SK-N-SH (cell line): ENCODE data around the gene CHCHD6.

ENCODE experiments used
- CTCF ChIP-seq: fragments of 200-600 bp; sonication (generic); IDR thresholded peaks from 2 replicates; pipeline ENCODE4 v1.6.1; 2017; ENCODE audit warnings: antibody characterized with exemption, mild to moderate bottlenecking, moderate library complexity
- GATA2 ChIP-seq: sonication (generic); formaldehyde crosslinking; IDR thresholded peaks from 2 replicates; pipeline ENCODE4 v1.5.0; 2020; ENCODE audit warnings: mild to moderate bottlenecking, missing genetic modification reagents
- RFX5 ChIP-seq: IDR thresholded peaks from 2 replicates; pipeline ENCODE4 v1.6.1; 2012; ENCODE audit warnings: mild to moderate bottlenecking, improper control_type of control experiment, low read length
- SMC3 ChIP-seq: IDR thresholded peaks from 2 replicates; pipeline ENCODE4 v1.6.1; 2012; ENCODE audit warnings: low read depth, low read length, improper control_type of control experiment
- USF2 ChIP-seq: fragments of 150-350 bp; IDR thresholded peaks from 2 replicates; pipeline ENCODE4 v1.6.1; 2017; ENCODE audit warnings: antibody characterized with exemption, low read length, low read depth, borderline replicate concordance
- YY1 ChIP-seq: IDR thresholded peaks from 2 replicates; pipeline ENCODE4 v1.4.0; 2012; ENCODE audit warnings: low read depth, mild to moderate bottlenecking
- TF ChIP-seq, protein P1 (sequence below): IDR thresholded peaks from 2 replicates; pipeline ENCODE4 v1.6.1; 2012; ENCODE audit warnings: mild to moderate bottlenecking, low read depth, low read length, moderate library complexity

GRCh38 chr3:126907557-126907956, 203.5 kb downstream of the CHCHD6 start:
- no peak for TF ChIP-seq CTCF
- TF ChIP-seq, protein P1, sequence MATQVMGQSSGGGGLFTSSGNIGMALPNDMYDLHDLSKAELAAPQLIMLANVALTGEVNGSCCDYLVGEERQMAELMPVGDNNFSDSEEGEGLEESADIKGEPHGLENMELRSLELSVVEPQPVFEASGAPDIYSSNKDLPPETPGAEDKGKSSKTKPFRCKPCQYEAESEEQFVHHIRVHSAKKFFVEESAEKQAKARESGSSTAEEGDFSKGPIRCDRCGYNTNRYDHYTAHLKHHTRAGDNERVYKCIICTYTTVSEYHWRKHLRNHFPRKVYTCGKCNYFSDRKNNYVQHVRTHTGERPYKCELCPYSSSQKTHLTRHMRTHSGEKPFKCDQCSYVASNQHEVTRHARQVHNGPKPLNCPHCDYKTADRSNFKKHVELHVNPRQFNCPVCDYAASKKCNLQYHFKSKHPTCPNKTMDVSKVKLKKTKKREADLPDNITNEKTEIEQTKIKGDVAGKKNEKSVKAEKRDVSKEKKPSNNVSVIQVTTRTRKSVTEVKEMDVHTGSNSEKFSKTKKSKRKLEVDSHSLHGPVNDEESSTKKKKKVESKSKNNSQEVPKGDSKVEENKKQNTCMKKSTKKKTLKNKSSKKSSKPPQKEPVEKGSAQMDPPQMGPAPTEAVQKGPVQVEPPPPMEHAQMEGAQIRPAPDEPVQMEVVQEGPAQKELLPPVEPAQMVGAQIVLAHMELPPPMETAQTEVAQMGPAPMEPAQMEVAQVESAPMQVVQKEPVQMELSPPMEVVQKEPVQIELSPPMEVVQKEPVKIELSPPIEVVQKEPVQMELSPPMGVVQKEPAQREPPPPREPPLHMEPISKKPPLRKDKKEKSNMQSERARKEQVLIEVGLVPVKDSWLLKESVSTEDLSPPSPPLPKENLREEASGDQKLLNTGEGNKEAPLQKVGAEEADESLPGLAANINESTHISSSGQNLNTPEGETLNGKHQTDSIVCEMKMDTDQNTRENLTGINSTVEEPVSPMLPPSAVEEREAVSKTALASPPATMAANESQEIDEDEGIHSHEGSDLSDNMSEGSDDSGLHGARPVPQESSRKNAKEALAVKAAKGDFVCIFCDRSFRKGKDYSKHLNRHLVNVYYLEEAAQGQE, result no peak
- TF ChIP-seq SMC3, result no peak
- TF ChIP-seq GATA2 (CRISPR knock-in tag), result peak; percentile 29; the same call in 1 of the 2 replicates
- TF ChIP-seq USF2, result no peak
- TF ChIP-seq RFX5, result no peak
- no peak for TF ChIP-seq YY1
